Bronchial epithelial cell (primary cell): ENCODE data around the gene TP53AIP1. TPM values are rescaled to one million over a fixed set of nuclear protein-coding genes. Genes with fewer than 3 reads are reported as not detected.
A peak's percentile ranks its signal among the peaks of the same experiment; 100 is the strongest.

Source experiments
- DNase-seq: peaks from one replicate; pipeline ENCODE4 v3.0.0-alpha.2; 2010; ENCODE audit warnings: low read depth
- FAIRE-seq: peaks from 2 replicates; lab custom pipeline; 2011; peaks lifted over from hg19 to GRCh38; lab: Jason Lieb, UNC
- H3K27me3 ChIP-seq: 2 replicates; pipeline ENCODE4 v1.5.1; 2011; ENCODE audit warnings: low read length; ENCODE audit not compliant: control insufficient read depth, insufficient read depth
- H3K36me3 ChIP-seq: 2 replicates; pipeline ENCODE4 v1.5.1; 2011; ENCODE audit warnings: low read length; ENCODE audit not compliant: control insufficient read depth, insufficient read depth
- H3K4me3 ChIP-seq: 2 replicates; pipeline ENCODE4 v1.5.1; 2011; ENCODE audit warnings: mild to moderate bottlenecking, low read depth, low read length, control low read depth
- CTCF ChIP-seq: IDR thresholded peaks from 2 replicates; pipeline ENCODE4 v1.5.1; 2011; ENCODE audit warnings: mild to moderate bottlenecking, moderate library complexity, low read length, control low read depth, inconsistent platforms; ENCODE audit not compliant: insufficient read depth, severe bottlenecking
- total RNA-seq: library from RNA; depleted of rRNA; stranded (reverse); fragments of >200 nt; gene quantifications from 2 replicates; pipeline ENCODE4 v1.2.1, GENCODE V29; 2014

TP53AIP1 gene
- total RNA-seq, 1 donor from 2014 or later, result 1.3 TPM

- peak; percentile 55 for DNase-seq
- peak; percentile 7 for FAIRE-seq
Measured at GRCh38 chr11:128914216-128915148, 28.2 kb downstream of the TP53AIP1 start.

DNA sequence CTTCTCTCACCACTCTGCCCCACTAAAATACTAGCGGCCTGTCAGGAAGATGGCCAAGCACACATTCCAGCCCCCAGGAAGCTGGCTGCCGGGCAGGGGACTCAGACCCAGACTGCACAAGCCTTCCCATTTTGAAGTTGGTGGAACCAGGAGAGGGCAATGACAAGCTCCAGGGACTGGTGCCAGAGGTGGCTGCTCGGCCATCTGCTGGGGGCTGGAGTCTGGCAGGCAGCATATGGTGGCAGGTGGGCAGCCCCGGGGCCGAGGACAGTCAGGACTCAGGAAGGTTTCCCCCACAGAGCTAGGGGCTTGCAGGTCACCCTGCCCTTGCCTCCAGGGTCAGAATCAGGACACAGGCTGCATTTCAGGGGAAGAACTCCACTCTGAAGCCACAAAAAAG is 28.9 kb downstream of the TP53AIP1 start:
- Histone ChIP-seq H3K27me3 (no peaks in the 10 kb centered on the region), H3K36me3 (peaks cover 2% of the 10 kb centered on the region), H3K4me3 (no peak overlapping the region)
- no peak for DNase-seq
- no peak for FAIRE-seq
- no peak for TF ChIP-seq CTCF

More at GRCh38 chr11:128914216-128915148, 28.2 kb downstream of the TP53AIP1 start:
- Histone ChIP-seq H3K4me3 (no peak overlapping the region), H3K27me3 (no peaks in the 10 kb centered on the region), H3K36me3 (peaks cover 2% of the 10 kb centered on the region)
- TF ChIP-seq CTCF, result no peak

DNA sequence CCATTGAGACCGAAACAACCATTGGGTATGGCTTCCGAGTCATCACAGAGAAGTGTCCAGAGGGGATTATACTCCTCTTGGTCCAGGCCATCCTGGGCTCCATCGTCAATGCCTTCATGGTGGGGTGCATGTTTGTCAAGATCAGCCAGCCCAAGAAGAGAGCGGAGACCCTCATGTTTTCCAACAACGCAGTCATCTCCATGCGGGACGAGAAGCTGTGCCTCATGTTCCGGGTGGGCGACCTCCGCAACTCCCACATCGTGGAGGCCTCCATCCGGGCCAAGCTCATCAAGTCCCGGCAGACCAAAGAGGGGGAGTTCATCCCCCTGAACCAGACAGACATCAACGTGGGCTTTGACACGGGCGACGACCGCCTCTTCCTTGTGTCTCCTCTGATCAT is 31.0 kb downstream of the TP53AIP1 start:
- no peak for DNase-seq
- Histone ChIP-seq H3K36me3 (peaks cover 2% of the 10 kb centered on the region), H3K4me3 (no peak overlapping the region), H3K27me3 (no peaks in the 10 kb centered on the region)
- FAIRE-seq, result peak; percentile 13
- no peak for TF ChIP-seq CTCF

DNA sequence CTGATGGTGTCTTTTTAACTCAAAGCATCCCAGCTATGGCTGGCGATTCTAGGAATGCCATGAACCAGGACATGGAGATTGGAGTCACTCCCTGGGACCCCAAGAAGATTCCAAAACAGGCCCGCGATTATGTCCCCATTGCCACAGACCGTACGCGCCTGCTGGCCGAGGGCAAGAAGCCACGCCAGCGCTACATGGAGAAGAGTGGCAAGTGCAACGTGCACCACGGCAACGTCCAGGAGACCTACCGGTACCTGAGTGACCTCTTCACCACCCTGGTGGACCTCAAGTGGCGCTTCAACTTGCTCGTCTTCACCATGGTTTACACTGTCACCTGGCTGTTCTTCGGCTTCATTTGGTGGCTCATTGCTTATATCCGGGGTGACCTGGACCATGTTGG is 31.4 kb downstream of the TP53AIP1 start:
- H3K27me3 ChIP-seq, result no peaks in the 10 kb centered on the region
- H3K4me3 ChIP-seq, result no peak overlapping the region
- TF ChIP-seq CTCF, result no peak
- peak; percentile 66 for FAIRE-seq
- no peak for DNase-seq
- H3K36me3 ChIP-seq, result peaks cover 2% of the 10 kb centered on the region

DNA sequence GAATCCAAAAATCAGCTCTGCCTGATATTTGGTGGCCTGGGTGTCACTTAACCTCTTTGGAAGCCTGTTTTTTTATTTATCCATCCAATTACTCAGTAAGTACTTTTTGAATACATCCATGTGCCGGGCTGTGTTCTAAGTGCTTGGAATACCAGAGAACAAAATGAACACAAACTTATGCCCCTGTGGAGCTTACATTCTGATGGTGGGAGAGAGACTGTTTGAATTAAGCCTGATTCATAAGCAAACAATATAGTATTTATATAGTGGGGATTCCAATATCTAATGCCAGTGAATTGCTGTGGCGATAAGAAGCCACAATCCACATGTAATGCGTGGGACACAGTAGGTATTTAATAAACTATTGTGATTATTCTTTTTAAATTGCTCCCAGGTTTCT is 32.1 kb downstream of the TP53AIP1 start:
- no peaks in the 10 kb centered on the region for H3K27me3 ChIP-seq
- DNase-seq (no peak), FAIRE-seq (no peak)
- H3K4me3 ChIP-seq, result no peak overlapping the region
- peaks cover 2% of the 10 kb centered on the region for H3K36me3 ChIP-seq
- no peak for TF ChIP-seq CTCF
